DMS153 treated with DMSO at 0.1 percent for 48 hours (cell line): Measurements from ENCODE around the gene KAT5.
"Not testable (repeated sequence)": the region's sequence is repeated elsewhere in the genome, so short reads cannot be mapped to it uniquely, and the experiment has no call there.

ENCODE experiments used
- DNase-seq: peaks from one replicate; lab custom pipeline; 2025; ENCODE audit not compliant: unreplicated experiment; lab: John Stamatoyannopoulos, UW

Gene KAT5

DNA sequence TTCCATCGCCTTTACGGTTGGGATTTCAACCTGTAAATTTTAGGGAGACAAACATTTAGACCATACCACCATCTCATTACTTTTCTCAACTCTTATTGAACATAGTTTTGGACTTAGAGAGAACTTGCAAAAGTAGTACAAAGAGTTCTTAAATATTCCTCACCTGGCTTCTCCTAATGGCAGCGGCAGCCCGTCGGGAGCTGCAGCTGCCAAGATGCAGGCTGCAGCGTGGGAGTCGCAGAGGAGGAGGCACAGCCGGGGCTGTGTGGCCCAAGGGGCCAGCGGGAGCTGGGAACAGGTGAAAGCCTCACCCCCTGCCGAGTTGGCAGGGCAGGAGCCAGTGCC is 31.6 kb downstream of the KAT5 start:
- no peak for DNase-seq

DNA sequence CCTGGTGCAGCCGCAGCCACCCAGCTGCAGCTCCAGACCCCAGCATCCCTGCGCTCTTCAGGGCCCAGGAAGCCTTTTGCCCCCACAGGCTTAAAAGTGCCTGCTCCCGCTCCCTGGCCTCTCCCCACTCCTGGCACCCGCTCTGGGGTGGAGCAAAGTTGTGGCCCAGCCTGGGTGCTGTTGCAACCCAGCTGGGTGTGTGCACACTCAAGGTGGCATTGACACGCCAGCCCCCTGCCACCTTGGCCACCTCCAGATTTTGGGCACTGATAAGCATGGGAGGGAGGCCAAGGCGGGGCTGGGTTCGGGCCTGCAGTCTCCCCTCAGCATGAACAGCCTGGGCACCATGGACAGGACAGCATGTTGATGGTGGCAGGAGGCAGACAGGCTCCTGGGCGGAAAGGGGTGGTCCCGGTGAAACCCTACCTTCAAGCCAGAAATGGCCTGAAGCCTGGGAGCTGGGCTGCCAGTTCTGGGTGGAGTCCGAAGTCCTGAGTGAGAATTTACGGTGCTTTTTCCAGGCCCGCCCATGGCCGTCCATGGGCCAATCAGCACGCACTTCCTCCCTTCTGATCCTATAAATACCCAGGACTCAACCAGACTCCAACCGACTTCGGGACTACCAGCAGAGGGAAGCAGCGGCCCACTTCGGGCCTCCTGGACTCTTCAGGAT is 32.1 kb downstream of the KAT5 start:
- DNase-seq = peak; percentile 3

DNA sequence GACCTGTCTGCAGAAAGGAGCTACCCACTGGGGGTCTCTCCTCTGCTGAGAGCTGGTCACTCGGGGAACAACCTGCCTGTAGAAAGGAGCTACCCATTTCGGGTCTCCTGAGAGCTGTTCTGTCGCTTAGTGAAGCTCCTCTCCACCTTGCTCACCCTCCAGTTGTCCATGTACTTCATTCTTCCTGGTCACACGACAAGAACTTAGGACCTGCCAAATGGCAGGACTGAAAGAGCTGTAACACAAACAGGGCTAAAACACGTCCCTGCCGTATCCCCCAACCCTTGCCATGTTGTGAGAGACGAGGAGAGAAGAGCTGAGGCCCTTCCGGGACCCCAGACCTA is 32.6 kb downstream of the KAT5 start:
- DNase-seq = no peak

DNA sequence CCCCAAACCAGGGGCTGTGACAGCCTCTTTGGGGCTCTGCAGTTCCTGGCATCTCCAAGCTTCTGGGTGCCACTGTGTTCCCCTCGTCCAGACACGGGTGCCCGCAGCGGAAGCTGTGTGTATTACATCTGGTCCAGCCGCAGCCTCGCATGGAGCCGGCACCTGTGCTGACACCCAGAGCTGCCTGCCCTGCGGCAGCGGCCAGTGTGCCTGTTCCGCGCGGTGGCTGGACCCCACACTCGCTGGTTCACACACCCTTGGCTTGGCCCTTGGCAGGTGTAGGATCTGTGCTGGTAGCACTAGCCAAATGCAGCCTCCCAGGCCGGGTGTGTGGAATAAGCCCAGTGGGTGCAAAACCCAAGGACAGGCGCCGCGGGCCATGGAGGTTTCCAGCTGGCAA is 33.0 kb downstream of the KAT5 start:
- DNase-seq = no peak

DNA sequence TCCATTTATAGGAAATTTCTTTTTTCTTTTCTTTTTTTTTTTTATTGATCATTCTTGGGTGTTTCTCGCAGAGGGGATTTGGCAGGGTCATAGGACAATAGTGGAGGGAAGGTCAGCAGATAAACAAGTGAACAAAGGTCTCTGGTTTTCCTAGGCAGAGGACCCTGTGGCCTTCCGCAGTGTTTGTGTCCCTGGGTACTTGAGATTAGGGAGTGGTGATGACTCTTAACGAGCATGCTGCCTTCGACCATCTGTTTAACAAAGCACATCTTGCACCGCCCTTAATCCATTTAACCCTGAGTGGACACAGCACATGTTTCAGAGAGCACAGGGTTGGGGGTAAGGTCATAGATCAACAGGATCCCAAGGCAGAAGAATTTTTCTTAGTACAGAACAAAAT is 50.1 kb downstream of the KAT5 start:
- DNase-seq = not testable (repeated sequence)

DNA sequence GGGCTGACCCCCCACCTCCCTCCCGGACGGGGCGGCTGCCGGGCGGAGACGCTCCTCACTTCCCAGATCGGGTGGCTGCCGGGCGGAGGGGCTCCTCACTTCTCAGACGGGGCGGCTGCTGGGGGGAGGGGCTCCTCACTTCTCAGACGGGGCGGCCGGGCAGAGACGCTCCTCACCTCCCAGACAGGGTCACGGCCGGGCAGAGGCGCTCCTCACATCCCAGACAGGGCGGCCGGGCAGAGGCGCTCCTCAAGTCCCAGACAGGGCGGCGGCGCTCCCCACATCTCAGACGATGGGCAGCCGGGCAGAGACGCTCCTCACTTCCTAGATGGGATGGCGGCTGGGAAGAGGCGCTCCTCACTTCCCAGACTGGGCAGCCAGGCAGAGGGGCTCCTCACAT is 50.8 kb downstream of the KAT5 start:
- DNase-seq = not testable (repeated sequence)

DNA sequence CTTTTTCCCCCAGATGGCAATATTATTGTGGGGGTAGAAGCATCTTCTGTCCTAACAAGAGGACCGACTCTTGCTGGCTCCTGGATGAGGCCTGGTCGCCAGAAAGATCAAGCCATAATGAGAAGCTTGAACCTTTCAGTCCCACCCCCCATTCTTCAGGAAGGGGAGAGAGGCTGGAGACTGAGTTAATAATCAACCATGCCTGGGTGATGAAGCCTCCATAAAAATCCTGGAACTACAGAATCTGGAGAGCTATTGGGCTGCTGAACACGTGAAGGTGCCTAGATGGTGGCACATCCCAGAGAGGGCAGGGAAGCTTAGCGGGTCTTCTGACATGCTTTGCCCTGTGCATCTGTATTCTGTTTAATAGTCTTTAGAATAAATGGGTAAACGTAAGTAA is 52.4 kb downstream of the KAT5 start:
- no peak for DNase-seq

DNA sequence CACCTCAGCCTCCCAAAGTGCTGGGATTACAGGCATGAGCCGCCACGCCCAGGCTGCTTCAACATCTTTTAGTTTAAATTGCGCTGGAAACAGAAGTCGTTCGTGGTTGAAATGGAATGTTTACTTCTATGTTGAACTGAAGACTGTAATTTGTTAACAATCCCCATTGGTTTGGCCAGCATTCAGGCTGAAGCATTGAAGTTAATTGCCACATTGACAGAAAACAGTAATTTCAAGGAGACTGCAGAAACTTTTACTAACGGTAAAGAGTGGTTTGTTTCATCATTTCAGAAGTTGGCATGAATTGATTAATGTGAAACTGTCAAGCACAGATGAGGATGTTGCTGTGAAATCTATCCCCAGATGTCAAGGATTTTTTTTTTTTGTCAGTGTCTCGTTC is 54.5 kb downstream of the KAT5 start:
- no peak for DNase-seq

DNA sequence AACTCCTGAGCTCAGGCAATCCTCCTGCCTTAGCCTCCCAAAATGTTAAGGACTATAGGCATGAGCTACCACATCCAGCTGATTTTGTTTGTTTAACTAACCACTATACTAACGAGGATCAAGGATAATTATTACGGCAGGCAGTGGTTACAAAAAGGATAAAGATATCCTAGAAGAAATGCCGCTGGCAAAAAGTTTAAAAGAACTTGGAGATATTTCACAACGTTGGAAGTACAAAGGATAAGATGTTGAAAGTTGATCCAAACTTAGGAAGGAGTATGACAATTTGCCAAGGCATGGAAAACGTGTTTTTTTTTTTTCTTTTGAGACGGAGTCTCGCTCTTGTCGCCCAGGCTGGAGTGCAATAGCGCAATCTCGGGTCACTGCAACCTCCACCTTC is 55.4 kb downstream of the KAT5 start:
- no peak for DNase-seq

DNA sequence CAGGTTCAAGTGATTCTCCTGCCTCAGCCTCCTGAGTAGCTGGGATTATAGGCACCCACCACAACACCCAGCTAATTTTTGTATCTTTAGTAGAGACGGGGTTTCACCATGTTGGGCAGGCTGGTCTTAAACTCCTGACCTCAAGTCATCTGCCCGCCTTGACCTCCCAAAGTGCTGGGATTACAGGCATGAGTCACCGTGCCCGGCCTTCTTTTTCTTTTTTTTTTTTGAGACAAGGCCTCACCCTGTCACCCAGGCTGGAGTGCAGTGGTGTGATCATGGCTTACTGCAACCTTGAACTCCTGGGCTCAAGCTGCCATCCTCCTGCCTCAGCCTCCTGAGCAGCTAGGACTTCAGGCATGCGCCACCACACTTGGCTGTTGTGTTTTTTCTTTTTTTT is 55.8 kb downstream of the KAT5 start:
- not testable (repeated sequence) for DNase-seq
